DMS114 treated with DMSO at 0.1 percent for 48 hours (cell line): Measurements from ENCODE around the gene B4GALNT1.
"Not testable (repeated sequence)": the region's sequence is repeated elsewhere in the genome, so short reads cannot be mapped to it uniquely, and the experiment has no call there.

ENCODE experiments used
- DNase-seq: peaks from one replicate; lab custom pipeline; 2025; ENCODE audit not compliant: unreplicated experiment; lab: John Stamatoyannopoulos, UW

The B4GALNT1 gene

DNA sequence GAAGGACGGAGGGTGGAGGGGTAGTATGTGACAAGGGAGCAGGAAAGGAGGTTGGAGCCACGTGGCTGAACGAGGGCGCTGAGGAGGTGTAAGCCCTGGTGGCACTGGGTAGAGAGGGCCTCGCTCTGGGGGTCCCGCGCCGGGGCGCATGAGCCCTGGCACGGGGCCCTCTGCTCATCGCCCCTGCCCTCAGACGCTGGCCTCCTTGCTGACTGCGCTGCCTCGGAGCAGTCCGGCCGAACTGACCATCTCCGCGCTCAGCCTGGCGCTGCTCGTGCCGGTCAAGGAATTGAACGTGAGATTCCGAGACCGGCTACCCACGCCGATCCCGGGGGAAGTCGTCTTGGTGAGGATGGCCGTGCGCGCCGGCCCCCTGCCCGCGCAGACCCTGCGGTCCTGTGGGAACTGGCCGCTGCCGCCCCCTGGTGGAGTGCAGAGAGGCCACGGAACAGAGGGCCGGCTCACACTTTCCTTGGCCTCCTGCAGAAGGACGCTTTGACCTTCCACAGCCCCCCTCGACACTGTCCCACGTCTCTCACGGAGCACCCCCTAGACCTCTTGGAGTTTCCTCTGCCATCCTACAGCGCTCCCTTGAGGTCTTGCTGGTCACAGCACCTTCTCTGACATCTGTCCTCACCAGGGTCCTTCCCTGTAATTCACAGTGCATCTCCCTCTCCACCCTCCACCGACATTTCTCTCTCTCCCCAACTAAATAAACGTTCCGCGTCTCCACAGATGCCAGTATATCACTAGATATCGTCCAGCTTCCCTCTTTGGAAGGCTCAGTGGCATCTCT is 11.3 kb downstream of the B4GALNT1 start:
- DNase-seq, result no peak

DNA sequence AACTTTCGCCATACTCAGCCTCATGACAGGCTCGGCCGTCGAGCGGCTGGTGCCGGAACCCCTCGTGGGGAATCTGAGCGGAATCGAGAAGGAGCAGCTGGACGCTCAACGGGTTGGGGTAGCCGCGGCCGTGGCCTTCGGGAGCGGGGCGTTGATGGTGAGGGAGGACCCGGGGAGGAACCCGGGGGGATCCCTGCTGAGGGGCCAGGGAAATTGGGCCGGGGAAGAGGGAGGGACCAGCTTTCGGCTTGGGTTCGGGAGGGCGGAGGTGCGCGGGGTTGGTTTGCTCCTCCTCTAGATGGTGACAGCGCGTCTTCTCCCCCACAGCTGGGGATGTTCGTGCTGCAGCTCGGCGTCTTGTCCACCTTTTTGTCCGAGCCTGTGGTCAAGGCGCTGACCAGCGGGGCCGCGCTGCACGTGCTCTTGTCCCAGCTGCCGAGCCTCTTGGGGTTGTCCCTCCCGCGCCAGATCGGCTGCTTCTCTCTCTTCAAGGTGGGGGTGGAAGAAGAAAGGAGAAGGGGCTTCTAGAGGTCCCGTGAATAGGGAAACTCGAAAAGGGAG is 12.0 kb downstream of the B4GALNT1 start:
- DNase-seq, result no peak

DNA sequence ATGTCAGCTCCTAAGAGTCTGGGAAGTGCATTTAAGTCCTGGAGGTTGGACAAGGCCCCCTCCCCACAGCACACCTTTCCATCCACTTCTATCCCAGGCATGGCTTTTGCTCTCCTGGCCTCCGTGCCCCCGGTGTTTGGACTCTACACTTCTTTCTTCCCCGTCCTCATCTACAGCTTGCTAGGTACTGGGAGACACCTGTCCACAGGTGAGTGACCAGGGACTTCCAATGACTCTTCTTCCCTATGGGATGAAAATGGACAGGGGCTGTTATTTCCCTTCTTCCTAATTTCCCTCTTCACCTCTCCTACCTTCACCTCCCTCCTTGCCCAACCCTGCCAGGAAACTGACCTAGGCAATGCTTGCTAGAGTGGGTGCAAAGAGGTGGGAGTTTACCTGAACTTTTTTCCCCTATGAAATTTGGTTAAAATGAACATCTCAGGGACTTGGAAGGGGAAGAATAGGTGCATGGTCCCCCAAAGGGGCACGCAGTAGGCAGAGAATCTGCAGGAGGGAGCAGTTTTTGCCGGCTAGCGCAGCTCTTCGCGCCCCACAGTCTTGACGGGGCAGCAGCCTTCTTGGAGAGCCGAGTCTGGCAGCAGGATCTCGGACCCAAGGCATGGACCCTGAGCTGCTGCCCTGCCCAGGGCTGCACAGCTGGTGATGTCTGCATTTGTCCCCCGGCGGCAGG is 12.6 kb downstream of the B4GALNT1 start:
- no peak for DNase-seq

DNA sequence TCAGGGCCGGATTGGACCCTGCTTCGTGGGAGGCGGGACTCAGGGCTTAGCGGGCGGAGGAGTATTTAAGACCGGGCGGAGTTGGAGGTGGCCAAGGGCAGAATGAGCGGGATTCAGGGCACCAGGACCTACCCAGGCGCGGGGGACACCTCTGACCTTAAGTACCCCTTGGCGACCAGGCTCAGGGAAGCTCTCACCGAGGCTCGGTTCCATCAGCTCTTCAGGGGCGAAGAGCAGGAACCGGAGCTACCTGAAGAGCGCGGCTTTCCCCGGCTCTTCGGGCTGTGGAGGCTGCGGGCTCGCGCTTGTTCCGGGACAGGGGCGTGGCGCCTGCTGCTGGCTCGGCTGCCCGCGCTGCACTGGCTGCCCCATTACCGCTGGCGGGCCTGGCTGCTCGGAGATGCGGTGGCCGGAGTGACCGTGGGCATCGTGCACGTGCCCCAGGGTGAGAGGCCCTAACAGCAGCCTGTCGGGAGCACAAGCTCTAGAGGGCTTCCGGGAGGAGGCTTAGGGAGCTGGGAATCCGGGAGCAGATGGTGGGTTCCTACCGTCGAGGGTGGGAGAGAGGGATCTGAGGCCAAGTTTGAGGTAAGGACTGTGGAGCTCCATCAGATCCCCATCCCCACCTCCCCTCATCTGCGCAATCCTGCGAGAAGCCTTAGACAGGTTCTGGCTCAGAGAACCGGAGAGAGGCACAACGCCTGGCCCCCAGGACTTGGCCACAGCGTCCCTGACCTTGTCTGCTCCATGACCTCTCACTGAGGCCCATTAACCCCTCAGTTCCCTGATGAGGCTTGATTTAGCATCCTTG is 13.4 kb downstream of the B4GALNT1 start:
- DNase-seq, result no peak

DNA sequence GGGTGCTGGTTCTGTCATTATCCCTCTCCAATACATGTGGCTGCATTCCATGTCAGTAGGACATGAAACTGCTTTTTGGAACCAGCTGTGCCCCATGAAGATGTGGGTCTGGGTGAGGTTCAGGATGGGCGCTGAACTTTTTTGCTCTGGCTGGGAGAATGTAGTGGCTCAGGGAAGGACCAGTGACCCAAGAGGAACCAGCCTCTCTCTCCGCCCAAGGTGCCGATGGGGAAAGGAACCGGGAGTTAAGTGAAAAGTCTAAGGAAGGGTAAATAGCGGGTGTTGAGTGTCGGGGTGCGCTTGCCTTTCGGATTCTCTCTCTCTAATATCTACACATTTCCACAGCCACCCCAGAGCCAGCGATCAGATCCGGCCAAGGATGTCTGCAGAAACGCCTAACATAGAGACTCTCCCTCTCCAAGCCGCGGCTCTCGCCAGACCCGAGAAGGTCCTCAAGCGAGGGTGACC is 14.0 kb downstream of the B4GALNT1 start:
- no peak for DNase-seq

DNA sequence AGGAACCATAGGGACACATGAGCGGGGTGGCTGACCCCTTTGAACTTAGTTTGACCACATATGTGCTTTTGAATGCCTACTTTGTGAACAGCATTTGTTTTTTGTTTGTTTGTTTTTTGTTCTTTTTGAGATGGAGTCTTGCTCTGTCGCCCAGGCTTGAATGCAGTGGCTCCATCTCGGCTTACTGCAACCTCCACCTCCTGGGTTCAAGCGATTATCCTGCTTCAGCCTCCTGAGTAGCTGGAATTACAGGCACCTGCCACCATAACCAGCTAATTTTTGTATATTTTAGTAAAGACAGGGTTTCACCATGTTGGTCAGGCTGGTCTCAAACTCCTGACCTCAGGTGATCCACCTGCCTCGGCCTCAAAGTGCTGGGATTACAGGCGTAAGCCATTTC is 14.6 kb downstream of the B4GALNT1 start:
- DNase-seq, result not testable (repeated sequence)

DNA sequence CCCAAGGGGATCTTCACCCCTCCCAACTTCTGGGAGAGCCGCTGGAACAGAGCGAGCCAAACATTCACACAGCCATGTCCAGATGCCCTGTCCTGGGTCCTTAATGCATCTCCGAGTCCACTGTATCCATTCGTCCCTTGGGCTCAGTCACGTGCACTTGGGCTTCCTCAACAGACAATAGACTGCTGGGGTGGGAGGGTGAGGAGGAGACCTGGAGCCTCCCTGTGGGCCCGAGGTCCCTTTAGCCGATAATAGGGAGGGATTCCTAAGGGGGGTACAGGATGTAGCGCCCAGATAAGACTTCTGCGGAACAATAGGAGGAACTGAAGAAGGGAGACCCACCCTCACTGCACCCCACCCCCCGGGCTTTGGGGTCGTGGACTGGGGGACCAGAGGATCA is 15.1 kb downstream of the B4GALNT1 start:
- DNase-seq, result no peak

DNA sequence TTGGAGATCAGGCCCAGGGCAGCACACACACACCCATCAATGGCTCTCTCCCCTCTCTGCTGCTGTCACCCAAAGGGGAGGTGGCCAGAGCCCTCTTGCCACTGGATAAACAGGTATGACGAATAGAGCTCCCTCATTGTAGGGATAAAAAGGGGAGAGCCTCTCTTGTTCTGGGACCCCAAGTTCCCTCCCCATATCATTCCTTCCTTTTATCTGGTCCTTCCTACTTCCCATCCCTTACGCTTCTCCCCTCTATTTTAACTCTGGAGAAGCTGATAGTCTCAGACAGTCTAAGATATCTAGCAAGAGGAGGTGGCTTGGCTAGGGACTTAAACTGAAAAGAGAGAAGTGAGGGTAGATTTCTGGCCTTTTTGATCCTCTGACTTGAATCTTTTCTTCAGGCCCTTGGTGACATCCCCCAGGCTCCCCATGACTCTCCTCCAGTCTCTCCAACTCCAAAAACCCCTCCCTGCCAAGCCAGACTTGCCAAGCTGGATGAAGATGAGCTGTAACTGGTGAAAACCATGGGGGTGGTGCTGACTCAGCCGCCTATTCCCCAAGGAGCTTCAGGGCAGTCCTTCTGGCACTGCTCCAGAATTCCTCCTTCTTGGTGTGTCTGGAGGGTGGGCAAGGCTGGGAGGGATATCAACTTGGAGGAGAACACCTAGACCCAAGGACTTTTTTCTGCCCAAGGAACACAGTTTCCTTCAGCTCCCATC is 16.5 kb downstream of the B4GALNT1 start:
- DNase-seq, result no peak

DNA sequence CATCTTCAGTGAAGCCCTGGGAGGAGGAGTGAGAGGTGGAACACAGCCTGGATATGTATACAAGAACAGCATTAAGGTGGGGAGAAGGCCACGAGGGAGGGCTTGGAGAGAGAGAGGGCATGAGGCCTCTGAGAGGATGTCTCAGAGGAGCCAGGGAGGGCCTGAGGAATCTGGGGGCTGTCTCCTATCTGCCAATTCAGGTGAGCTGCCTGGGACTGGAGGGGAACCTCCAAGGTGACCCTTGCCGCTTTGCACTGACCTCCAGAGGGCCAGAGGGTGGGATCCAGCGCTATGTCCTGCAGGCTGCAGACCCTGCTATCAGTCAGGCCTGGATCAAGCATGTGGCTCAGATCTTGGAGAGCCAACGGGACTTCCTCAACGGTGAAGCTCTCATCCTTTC is 17.4 kb downstream of the B4GALNT1 start:
- no peak for DNase-seq

DNA sequence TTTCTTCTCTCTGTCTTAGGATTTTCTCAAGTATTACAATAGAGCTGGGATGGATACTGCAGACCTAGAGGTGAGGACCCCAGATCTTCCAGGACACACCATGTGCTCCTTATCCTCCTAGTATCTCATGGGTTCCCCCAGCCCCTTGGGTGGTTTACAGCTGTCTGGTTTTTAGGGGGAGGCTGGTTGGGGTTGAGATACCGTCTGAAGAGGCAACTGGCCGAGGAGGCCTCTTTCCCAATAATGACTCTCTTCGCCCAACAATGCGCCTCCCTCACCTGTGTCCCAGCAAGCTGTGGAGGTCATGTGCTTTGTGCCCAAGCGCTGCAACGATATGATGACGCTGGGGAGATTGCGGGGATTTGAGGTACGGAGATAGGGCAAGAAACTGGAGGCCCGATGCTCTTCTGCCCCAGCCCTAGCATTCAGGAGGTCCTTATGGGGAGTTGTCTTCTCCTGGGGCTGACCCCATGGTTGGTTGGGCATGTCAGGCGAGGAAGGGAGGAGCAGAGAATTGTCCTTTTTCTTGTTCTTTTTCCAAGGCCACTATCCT is 18.0 kb downstream of the B4GALNT1 start:
- no peak for DNase-seq

DNA sequence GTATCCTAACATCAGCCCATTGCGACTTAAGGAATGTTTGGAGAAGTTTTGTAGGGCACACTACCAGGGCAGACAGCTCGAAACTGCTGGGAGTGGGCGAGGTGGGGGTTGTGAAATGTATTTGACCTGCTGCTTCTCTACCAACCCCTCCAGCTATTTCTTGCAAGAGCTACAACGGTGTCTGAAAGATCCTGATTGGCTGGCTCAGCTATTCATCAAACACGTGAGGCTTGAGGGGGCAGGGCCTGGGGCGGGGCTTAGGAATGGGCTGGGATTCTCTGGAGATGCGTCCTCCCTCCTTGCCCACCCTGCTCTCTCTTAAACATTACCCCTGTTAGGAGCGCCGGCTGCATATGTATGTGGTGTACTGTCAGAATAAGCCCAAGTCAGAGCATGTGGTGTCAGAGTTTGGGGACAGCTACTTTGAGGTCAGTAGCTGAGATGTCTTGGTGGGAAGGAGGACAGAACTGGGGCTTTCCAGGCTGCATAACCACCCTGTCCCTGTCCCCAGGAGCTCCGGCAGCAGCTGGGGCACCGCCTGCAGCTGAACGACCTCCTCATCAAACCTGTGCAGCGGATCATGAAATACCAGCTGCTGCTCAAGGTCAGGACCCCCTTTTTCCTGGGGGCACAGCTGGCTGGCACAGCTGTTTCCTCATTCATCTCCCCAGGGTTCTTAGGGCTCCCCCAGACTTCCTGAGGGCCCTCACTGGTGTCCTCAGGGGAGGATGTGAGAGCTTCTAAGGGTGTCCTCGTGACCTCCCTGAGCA is 18.6 kb downstream of the B4GALNT1 start:
- no peak for DNase-seq

DNA sequence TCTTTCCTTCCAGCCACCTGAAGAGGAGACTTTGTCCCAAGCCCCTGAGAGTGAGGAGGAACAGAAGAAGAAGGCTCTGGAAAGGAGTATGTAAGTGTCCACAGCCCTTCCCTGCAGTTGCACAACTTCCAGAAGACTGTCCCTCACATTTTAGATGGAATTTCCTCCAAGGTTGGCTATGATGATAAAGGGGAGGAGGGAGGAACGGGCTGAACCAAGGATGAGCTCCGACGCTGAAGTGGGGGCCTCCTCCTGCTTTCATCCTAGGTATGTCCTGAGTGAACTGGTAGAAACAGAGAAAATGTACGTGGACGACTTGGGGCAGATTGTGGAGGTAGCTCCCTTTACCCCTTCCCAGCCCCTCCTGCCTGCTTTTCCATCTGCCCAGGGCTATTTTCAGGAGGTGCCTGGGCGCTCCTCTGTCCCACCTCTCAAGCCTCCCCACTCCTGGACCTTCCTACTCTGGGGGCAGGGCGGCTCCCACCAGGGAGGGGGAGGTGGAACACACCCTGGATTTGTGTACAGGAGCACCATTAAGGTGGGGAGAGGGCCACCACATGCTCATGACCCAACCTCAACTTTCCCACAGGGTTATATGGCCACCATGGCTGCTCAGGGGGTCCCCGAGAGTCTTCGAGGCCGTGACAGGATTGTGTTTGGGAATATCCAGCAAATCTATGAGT is 19.4 kb downstream of the B4GALNT1 start:
- no peak for DNase-seq

DNA sequence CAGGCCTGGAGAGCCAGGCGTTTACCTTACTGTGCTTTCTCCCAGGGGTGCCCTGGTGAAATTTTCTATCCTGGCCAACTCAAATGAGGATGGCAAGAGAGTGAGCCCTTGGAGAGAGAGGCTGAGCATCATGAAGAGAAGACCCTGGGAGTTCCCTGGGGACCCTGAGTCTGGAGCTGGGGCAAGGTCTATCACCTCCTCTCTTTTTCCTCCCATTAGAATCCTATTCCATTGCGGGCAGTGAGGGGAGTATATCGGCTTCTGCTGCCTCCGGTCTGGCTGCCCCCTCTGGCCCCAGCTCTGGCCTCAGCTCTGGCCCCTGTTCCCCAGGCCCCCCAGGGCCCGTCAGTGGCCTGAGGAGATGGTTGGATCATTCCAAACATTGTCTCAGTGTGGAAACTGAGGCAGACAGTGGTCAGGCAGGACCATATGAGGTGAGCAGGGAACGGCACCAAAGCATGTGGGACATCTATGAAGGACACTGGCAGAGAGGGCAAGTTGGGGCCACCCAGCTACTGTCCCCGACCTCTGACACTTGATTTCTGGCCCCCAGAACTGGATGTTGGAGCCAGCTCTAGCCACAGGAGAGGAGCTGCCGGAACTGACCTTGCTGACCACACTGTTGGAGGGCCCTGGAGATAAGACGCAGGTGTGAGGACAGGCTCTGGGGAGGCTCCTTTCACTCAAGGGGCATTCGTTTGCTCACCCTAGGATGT is 20.1 kb downstream of the B4GALNT1 start:
- DNase-seq, result no peak

DNA sequence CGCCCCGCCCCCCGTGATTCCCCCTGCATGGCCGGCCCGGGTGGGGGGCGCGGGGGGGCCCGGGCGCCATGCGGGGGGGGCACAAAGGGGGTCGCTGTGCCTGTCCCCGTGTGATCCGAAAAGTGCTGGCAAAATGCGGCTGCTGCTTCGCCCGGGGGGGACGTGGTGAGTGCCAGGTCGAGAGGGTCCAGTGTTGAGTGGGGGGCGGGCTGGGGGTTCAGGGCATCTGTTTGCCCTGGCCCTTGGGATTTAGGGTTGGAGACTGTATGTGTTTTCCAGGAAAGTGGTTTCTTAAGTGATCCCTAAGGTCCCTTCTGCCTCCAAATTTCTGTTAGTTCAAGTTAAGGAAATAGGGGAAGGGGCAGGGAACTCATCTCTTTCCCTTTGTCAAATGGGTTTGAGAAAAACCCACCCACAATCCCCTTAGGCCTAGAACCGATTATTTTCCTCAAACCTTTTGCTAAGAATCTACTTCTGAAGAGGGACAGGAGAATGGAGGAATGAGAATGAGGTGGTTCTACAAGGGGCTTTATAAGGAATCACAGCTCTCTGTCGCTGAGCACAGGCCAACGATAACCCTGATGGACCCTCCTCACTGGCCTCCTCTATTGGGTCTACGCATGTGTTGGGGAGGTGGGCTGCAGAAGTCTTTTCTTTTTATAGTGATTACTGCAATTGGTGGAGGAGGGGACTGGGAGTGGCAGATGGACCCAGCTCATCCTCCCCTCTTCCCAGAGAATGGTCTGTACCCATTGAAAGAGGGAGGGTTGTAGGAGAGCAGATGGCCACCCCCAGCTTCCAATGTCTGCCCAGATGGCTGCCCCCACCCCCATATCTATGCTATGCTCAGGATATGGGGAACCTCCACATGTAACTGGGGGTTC is 20.9 kb downstream of the B4GALNT1 start:
- DNase-seq, result no peak

DNA sequence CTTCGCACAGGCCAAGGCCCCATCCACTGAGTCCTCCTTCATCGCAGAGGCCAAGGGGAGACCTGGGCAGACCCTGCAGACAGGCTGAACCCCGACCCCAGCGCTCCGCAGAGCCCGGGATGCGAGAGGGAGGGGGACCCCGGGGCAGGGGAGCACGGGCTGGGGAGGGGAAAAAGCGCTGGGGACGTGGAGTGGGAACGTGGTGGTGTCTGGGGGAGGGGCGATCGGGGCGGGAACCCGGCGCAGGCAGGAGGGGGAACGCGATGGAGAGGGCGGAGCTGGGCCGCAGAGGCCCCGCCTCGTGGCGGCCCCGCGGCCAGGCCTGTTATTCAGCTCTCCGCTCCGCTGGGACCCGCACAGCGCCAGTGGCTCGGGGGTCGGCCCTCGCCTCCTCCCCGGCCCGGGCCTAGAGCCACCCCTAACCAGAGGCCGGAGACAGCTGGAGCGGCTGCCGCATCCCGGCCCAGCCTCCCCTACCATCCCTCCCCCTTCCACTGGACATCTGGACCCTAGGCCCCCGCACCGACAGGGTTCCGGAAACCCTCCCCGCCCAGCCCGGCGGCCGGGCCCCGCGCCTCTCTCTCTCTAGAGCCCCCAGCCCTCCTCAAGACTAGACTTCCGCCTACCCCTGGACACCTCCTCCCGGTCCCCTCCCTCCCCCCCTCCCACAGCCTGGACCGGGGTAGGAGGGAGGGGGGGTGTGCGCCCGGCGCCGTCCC is 21.7 kb downstream of the B4GALNT1 start, which contains the start of gene ARHGEF25:
Gene ARHGEF25 (plus strand): TSS at position 328 of the 719 bp plus-strand sequence. CDS start 460 bp downstream, outside the sequence.
- DNase-seq, result peak; percentile 34

DNA sequence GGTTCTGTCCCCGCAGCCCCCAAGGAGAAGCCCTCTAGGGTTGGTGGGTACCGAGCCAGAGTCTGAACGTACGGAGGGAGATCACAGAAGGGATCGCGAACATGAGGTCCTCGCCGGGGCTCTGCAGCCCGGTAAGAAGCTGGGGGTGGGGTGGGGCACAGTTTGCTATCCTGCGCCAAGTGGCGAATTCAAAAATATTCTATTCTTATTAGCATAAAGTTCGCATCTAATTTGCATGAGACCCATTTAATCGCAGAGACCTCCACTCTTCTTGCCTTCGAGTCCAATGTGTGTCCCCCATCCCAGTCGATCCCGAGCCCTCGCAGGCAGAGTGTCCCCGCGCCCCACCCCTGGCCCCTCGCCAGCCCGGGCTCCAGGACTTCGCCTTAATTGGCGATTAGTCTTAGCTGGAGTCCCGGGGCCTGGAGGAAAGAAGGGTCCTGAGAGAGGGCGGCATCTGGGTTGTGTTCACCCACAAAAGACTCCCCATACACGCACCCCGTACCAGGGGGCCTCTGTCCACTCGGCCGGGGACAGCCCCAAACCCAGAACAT is 22.4 kb downstream of the B4GALNT1 start:
- no peak for DNase-seq
